Measurements from ENCODE around the gene MRPL14.

Gene MRPL14

GRCh38 chr6:44078219-44078826 is 48.9 kb downstream of the MRPL14 start:
- DNase-seq, result no peak

- no peak for DNase-seq
Observed at GRCh38 chr6:44077214-44077946, 49.9 kb downstream of the MRPL14 start.

DNA sequence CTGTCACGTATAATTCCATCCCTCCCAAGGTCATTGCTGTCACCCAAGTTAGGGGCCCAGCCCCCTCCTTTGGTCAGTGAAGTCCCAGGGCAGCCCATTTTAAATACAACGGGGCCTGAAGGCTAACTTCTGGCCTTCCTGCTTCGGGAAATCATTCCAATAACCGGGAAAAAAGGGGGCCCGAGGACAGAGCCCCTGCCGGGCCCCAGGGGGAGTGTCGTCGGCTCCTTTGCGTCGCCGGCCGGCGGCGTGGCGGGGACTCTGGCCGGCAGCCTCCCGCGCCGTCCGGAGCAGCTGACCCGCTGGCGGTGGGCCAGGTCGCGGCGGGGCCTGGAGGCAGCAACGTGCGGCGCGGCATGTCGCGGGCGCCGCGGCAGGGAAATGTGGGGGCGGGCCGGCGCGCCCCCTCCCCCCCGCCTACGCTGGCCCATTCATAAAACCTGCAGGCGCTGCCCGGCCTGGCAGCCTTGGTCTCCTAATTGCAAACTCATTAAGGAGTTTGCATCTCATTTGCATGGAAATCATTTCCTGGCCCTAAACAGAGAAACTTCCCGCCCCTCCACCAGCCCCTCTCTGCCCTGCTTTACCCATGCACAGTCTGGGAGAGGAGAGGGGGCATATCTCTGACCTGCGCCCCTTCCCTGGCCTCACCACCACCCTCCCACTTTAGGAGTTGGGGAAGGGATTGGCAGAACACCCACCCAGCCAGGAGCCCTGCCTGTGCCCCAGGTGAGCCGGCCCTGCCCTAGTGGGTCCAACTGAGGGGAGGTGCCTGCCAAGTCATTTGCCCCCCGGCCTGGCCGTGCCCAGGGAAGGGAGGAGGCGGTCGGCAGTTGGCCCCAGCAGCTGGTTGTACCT is 50.7 kb downstream of the MRPL14 start:
- DNase-seq, result no peak

- DNase-seq, result no peak
Observed at GRCh38 chr6:44075647-44076355, 51.5 kb downstream of the MRPL14 start.

DNA sequence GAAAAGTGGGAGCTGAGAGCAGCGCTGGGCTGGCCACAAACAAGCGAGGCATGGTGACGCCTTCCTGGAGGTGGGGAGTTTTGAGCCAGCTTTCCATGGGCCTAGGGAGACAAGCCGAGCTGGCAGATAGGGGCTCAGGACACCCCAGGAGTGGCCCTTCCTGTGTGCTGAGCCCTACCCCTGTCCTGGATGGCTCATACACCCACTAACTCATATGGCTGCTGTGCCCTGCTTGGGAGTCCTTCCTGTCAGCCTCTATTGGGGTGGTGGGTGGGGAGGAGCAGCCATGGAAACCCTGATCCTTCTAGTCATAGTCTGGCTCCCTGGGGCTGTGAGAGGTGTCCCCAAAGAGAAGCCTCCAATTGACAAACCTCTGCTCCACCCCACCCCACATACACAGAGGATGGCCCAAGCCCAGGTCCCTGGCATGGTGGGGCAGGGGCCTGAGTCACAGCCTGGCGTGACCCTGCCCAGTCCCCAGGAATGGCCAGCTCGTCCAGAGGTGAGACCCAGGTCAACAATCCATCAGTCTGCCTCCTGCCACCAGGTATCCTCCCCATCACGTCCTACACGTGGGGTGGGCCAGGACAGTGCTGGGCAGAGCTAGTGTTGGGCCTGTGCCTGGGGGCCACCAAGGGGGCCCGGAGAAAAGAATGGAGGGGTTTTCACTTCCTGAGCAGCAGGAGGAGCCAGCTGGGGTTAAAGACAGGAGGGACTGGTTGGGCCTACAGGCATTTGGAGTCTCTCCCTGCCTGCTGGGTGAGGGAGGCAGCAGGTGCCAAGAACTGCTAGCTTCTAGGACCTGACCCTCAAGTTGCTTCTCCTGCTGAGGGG is 52.2 kb downstream of the MRPL14 start:
- DNase-seq, result no peak

- no peak for DNase-seq
Observed at GRCh38 chr6:44074439-44074812, 52.8 kb downstream of the MRPL14 start.

GRCh38 chr6:44073612-44074438 is 53.4 kb downstream of the MRPL14 start:
- DNase-seq, result no peak

DNA sequence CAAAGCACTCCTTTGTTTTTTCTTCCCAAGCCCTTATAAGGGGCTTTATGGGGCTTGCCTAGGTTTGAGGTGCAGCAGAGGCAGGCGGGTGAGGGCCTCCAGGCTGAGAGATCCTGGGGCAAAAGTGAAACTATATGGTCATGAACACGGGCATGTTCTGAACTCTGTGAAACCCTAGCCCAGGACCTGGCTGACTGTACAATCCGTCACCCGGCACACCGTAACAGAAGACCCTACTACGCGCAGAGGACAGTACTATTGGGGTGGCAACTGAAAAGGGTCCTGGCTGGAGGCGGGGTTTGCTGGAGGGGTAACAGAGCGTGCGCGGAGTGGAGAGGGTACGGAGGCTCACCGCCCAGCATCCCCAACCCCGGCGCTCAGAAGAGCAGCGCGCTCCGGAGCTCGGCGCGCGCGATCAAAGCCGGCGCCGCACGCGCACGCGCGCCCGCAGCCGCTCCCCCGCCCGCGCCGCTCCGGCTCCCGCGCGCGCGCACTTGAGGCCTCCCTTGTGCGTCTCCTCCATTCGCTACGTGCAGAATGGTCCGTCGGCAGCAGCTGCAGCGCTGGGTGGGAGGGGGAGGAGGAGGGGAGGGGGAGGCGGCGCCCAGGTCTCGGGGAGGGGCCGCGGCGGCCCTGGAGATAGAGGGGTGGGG is 54.2 kb downstream of the MRPL14 start:
- no peak for DNase-seq

- DNase-seq, result no peak
Observed at GRCh38 chr6:44072452-44072958, 54.7 kb downstream of the MRPL14 start.

DNA sequence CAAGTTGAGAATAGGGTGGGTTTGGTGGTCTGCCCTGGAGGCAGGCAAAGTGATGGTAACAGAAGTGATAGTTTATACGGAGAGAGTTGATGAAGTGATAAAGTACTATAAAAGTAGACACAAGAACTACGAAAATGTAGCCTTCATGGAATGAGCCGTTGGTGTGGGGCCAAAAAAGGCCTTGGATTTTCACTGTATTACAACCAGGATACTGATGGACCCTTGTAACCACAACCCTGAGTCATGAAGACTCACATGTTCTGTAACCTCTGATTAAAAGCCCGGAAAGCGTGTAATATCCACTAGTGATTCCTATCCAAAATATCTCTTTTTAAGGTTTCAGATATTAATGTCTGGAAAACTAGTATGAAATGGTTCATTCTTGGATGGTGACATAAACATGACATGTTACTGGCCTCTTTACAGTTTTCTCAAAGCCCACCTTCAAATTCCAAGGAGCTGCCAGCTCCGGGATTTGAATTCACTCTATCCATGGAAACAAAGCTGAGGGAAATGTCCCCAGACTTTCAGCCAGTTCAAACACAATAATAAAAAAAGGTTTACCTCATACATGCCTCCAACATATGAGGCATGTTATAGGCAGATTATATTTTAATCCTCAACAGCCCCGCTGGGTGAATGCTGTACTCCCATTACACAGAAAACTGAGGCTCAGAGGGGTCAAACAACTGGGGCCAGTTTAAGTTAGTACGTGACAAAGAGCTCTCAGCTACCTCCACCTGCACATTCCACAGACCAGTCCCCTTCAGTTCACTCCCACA is 55.4 kb downstream of the MRPL14 start:
- DNase-seq, result no peak

- no peak for DNase-seq
Observed at GRCh38 chr6:44068607-44069296, 58.5 kb downstream of the MRPL14 start.

DNA sequence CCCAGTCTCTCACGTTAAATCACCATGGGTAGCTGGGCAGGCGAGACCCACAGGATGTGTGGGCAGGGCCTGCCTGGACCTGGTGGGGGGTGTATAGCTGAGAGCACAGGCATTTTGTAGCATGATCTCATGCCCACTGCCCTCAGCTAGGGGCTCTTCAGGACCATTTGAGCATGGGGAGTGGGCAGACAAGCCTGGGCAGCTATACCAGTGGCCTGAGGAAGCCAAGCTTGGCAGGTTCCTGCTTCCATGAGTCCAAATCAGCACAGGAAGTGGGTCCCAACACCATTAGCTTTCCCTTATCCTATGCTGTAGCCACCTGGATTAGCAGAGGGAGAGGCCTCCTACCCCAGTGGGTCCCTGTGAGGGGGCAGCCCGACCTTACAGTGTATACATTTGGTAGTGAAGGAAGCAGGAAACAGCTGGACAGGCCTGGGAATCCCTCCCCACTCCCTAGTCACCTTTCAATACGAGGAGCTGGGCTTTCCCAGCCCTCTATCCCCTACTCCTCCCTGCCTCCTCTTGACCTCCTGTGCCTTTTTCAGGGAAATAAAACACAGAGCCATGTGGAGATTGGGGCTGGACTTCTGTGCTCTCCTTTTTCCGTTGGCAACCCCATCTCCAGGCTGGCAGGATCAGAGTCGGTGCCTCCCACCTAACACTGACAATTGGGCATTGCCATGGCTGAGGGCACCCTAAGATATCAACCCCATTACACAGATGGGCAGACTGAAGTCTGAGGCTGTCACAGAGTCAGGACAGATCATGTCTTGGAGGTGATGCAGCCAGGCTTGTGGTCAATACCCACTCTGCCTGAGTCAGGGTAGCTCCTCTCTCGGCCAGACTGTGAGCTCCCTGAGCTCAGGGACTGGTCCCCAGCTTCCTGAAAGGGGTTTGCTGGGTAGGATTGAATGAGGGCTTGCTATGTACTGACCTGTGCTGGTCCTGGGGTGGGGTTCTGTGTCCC is 59.8 kb downstream of the MRPL14 start:
- no peak for DNase-seq

- DNase-seq, result no peak
Observed at GRCh38 chr6:44066394-44067172, 60.7 kb downstream of the MRPL14 start.

DNA sequence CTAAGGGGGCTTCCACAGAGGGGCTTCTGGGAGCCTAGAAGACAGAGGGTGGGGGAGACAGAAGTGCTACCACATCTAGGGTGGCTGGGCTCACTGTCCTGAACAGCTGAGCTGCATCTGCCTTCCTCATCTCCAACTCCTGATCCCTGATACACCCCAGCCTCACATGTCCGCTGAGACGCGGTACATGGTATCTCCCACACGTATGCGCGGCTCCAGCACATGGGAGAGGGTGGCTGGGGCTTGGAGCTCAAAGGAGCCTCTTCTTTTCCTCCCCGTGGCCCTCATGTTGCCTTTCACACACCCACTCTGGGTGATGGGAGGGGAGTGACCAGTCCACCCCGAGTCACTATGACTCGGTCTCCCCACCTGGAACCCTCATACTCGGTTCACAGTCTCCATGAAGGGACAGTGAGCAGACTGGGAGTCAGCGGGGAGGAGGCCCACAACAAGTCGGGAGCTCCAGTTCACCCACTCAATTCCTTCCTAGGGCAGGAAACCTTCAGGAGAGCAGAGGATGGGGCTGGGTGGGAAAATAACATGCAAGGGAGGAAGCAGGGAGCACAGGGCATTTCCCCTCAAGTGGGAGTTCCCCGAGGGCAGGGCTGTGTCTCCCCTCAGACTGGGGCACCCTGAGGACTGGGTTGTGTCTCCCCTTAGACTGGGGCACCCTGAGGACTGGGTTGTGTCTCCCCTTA is 61.7 kb downstream of the MRPL14 start:
- no peak for DNase-seq

- no peak for DNase-seq
Observed at GRCh38 chr6:44064948-44065272, 62.3 kb downstream of the MRPL14 start.

Data from NCI-H187 (cell line).